ENCODE measurements around the gene NPAS3.

NPAS3 gene

GRCh38 chr14:33471776-33472175 lies 533.1 kb downstream of the NPAS3 start:
- DNase-seq (ENCODE audit: extremely low read depth, low read depth) = no peak
- no peak for TF ChIP-seq CTCF (IDR thresholded peaks at IDR 0.05; ENCODE audit: low read depth, low read length, missing control alignments)
- H3K4me3 ChIP-seq (replicated peaks; ENCODE audit: low read depth, low read length) = no peak overlapping the region

GRCh38 chr14:33475623-33476022 lies 536.9 kb downstream of the NPAS3 start:
- TF ChIP-seq CTCF (IDR thresholded peaks at IDR 0.05; ENCODE audit: low read depth, low read length, missing control alignments) = peak; percentile 45
- H3K4me3 ChIP-seq (replicated peaks; ENCODE audit: low read depth, low read length) = no peak overlapping the region
- peak; percentile 21 for DNase-seq (ENCODE audit: extremely low read depth, low read depth)

- no peak for TF ChIP-seq CTCF (IDR thresholded peaks at IDR 0.05; ENCODE audit: low read depth, low read length, missing control alignments)
- no peak overlapping the region for H3K4me3 ChIP-seq (replicated peaks; ENCODE audit: low read depth, low read length)
- no peak for DNase-seq (ENCODE audit: extremely low read depth, low read depth)
Observed at GRCh38 chr14:33477797-33478196, 539.1 kb downstream of the NPAS3 start.

GRCh38 chr14:33480071-33480886 lies 541.6 kb downstream of the NPAS3 start:
- H3K4me3 ChIP-seq (replicated peaks; ENCODE audit: low read depth, low read length) = no peak overlapping the region
- no peak for TF ChIP-seq CTCF (IDR thresholded peaks at IDR 0.05; ENCODE audit: low read depth, low read length, missing control alignments)
- DNase-seq (ENCODE audit: extremely low read depth, low read depth) = no peak

GRCh38 chr14:33480887-33481184 lies 542.2 kb downstream of the NPAS3 start:
- H3K4me3 ChIP-seq (replicated peaks; ENCODE audit: low read depth, low read length) = no peak overlapping the region
- no peak for DNase-seq (ENCODE audit: extremely low read depth, low read depth)
- TF ChIP-seq CTCF (IDR thresholded peaks at IDR 0.05; ENCODE audit: low read depth, low read length, missing control alignments) = no peak

- no peak overlapping the region for H3K4me3 ChIP-seq (replicated peaks; ENCODE audit: low read depth, low read length)
- no peak for TF ChIP-seq CTCF (IDR thresholded peaks at IDR 0.05; ENCODE audit: low read depth, low read length, missing control alignments)
- no peak for DNase-seq (ENCODE audit: extremely low read depth, low read depth)
Observed at GRCh38 chr14:33483110-33483509, 544.4 kb downstream of the NPAS3 start.

GRCh38 chr14:33483541-33483940 lies 544.9 kb downstream of the NPAS3 start:
- DNase-seq (ENCODE audit: extremely low read depth, low read depth) = no peak
- TF ChIP-seq CTCF (IDR thresholded peaks at IDR 0.05; ENCODE audit: low read depth, low read length, missing control alignments) = no peak
- no peak overlapping the region for H3K4me3 ChIP-seq (replicated peaks; ENCODE audit: low read depth, low read length)
